GM12878 (cell line): ENCODE data around the gene C17orf50. TPM values are rescaled to one million over a fixed set of nuclear protein-coding genes. Genes with fewer than 3 reads are reported as not detected.
A peak's percentile ranks its signal among the peaks of the same experiment; 100 is the strongest.

Experiments used
- ATAC-seq: fragments of 200-7000 bp; cut with Tn5 transposase; 3 replicates; pipeline ENCODE4 v1.9.1; 2020; ENCODE audit warnings: mild to moderate bottlenecking, moderate library complexity
- BruUV-seq: library from RNA; stranded (reverse); fragments of 400-500 nt; replicated peaks from 2 replicates; lab custom pipeline; 2021; lab: Mats Ljungman, UMichigan
- CTCF ChIA-PET: fragments of 300-600 bp; sonication (Branson Sonifier 250); formaldehyde crosslinking; extraction: SDS; loops from one replicate; lab custom pipeline; 2021; ENCODE audit warnings: inconsistent platforms; lab: Yijun Ruan, JAX
- POLR2A ChIA-PET: fragments of 350-600 bp; formaldehyde crosslinking; extraction: SDS; loops from one replicate; lab custom pipeline; 2021; ENCODE audit warnings: inconsistent platforms; lab: Charles Lee
- RAD21 ChIA-PET: fragments of 300-600 bp; sonication (Branson Sonifier 250); formaldehyde crosslinking; loops from one replicate; lab custom pipeline; 2023; ENCODE audit warnings: antibody characterized with exemption; ENCODE audit not compliant: unreplicated experiment; lab: Charles Lee
- SMC1A ChIA-PET: fragments of 300-600 bp; sonication (Branson Sonifier 250); formaldehyde crosslinking; loops from one replicate; lab custom pipeline; 2023; ENCODE audit not compliant: unreplicated experiment, uncharacterized antibody; lab: Charles Lee
- DNase-seq: peaks from one replicate; pipeline ENCODE4 v3.0.0-alpha.2; 2011; ENCODE audit warnings: low read depth, low spot score
- FAIRE-seq: peaks from 3 replicates; lab custom pipeline; 2011; peaks lifted over from hg19 to GRCh38; lab: Jason Lieb, UNC
- H2AFZ ChIP-seq: 2 replicates; pipeline ENCODE4 v1.6.0; 2011; ENCODE audit warnings: low read depth, low read length, control low read depth; ENCODE audit not compliant: control insufficient read depth
- H3K27ac ChIP-seq: 2 replicates; pipeline ENCODE4 v1.5.1; 2011; ENCODE audit warnings: control low read depth; ENCODE audit not compliant: control insufficient read depth, insufficient read depth
- H3K27me3 ChIP-seq, 2 experiments: replicated peaks in 1 of 2; 2 replicates each; pipeline versions ENCODE4 v1.6.0 to v1.6.1; 2011; ENCODE audit warnings: low read length in 1 of 2; ENCODE audit not compliant: control insufficient read depth in 2 of 2, insufficient read depth in 2 of 2
- H3K36me3 ChIP-seq, 2 experiments: 2 replicates each; pipeline ENCODE4 v1.5.1; 2011; ENCODE audit warnings: low read length in 1 of 2; ENCODE audit not compliant: control insufficient read depth in 2 of 2, insufficient read depth in 2 of 2
- H3K4me1 ChIP-seq: 2 replicates; pipeline ENCODE4 v1.6.1; 2011; ENCODE audit warnings: mild to moderate bottlenecking, low read length, moderate library complexity, mixed read lengths; ENCODE audit not compliant: control insufficient read depth, insufficient read depth
- H3K4me2 ChIP-seq: 2 replicates; pipeline ENCODE4 v1.6.0; 2011; ENCODE audit warnings: control low read depth; ENCODE audit not compliant: control insufficient read depth, insufficient read depth
- H3K4me3 ChIP-seq: fragments of 200-600 bp; sonication (generic); 2 replicates; pipeline ENCODE4 v1.5.1; 2016
- H3K79me2 ChIP-seq: 2 replicates; pipeline ENCODE4 v1.6.0; 2011; ENCODE audit warnings: low read length; ENCODE audit not compliant: control insufficient read depth, insufficient read depth
- H3K9ac ChIP-seq: 2 replicates; pipeline ENCODE4 v1.8.0; 2011; ENCODE audit warnings: low read length, control low read depth, mixed read lengths; ENCODE audit not compliant: control insufficient read depth, insufficient read depth
- H3K9me3 ChIP-seq: replicated peaks from 3 replicates; pipeline ENCODE4 v1.5.1; 2011; ENCODE audit warnings: mild to moderate bottlenecking, low read length; ENCODE audit not compliant: control insufficient read depth, insufficient read depth
- H4K20me1 ChIP-seq: 2 replicates; pipeline ENCODE4 v1.6.0; 2011; ENCODE audit not compliant: control insufficient read depth, insufficient read depth
- ASH2L ChIP-seq: fragments of 300-600, 200-600 bp; sonication (generic); IDR thresholded peaks from 2 replicates; pipeline ENCODE4 v1.6.1; 2017; ENCODE audit warnings: low read depth, mild to moderate bottlenecking, borderline replicate concordance
- ETV6 ChIP-seq, 2 experiments: fragments of 450-650 bp in 1 of 2; IDR thresholded peaks in 1 of 2; conservative IDR thresholded peaks in 1 of 2; 2 replicates each; pipeline ENCODE4 v1.6.1; 2014; ENCODE audit warnings: antibody characterized with exemption in 1 of 2, borderline replicate concordance in 1 of 2, low read depth in 1 of 2, mild to moderate bottlenecking in 1 of 2, moderate library complexity in 1 of 2
- FOXK2 ChIP-seq: fragments of 450-650 bp; IDR thresholded peaks from 2 replicates; pipeline ENCODE4 v1.6.1; 2017; ENCODE audit warnings: mild to moderate bottlenecking, moderate library complexity
- HDAC6 ChIP-seq: fragments of 200-600 bp; sonication (generic); IDR thresholded peaks from one replicate; pipeline ENCODE4 v1.8.0; 2017; ENCODE audit warnings: antibody characterized with exemption; ENCODE audit not compliant: unreplicated experiment
- IKZF2 ChIP-seq, 2 experiments: fragments of 450-650 bp; IDR thresholded peaks; 2 replicates each; pipeline ENCODE4 v1.6.1; 2017; ENCODE audit warnings: mild to moderate bottlenecking in 2 of 2, moderate library complexity in 2 of 2
- IRF5 ChIP-seq: fragments of 450-650 bp; IDR thresholded peaks from 2 replicates; pipeline ENCODE4 v1.6.1; 2017; ENCODE audit warnings: borderline replicate concordance
- KLF5 ChIP-seq: fragments of 450-650 bp; IDR thresholded peaks from 2 replicates; pipeline ENCODE4 v1.6.1; 2014; ENCODE audit warnings: mild to moderate bottlenecking; ENCODE audit not compliant: partially characterized antibody
- MTA2 ChIP-seq: fragments of 450-650 bp; IDR thresholded peaks from 2 replicates; pipeline ENCODE4 v1.6.1; 2016; ENCODE audit warnings: low read depth, mild to moderate bottlenecking, moderate library complexity
- MYC ChIP-seq: IDR thresholded peaks from 2 replicates; pipeline ENCODE4 v1.6.1; 2011; ENCODE audit warnings: mild to moderate bottlenecking, low read length, moderate library complexity, inconsistent platforms; ENCODE audit not compliant: insufficient read depth, insufficient replicate concordance, insufficient read length, severe bottlenecking
- NR2C2 ChIP-seq: IDR thresholded peaks from 2 replicates; pipeline ENCODE4 v1.6.1; 2011; ENCODE audit warnings: borderline replicate concordance, low read depth; ENCODE audit not compliant: control insufficient read depth, insufficient read length
- PAX8 ChIP-seq: fragments of 450-650 bp; IDR thresholded peaks from 2 replicates; pipeline ENCODE4 v1.6.1; 2017; ENCODE audit warnings: mild to moderate bottlenecking, moderate library complexity
- PKNOX1 ChIP-seq: fragments of 450-650 bp; IDR thresholded peaks from 2 replicates; pipeline ENCODE4 v1.6.1; 2016; ENCODE audit warnings: mild to moderate bottlenecking
- RAD21 ChIP-seq: IDR thresholded peaks from 2 replicates; pipeline ENCODE4 v1.6.1; 2011; ENCODE audit warnings: mild to moderate bottlenecking, low read depth, low read length, moderate library complexity; ENCODE audit not compliant: insufficient read depth
- RAD51 ChIP-seq: fragments of 450-650 bp; IDR thresholded peaks from 2 replicates; pipeline ENCODE4 v1.6.1; 2016; ENCODE audit warnings: moderate library complexity, mild to moderate bottlenecking, inconsistent platforms
- RB1 ChIP-seq: fragments of 450-650 bp; formaldehyde crosslinking; IDR thresholded peaks from 2 replicates; pipeline ENCODE4 v1.6.1; 2017; ENCODE audit warnings: mild to moderate bottlenecking, borderline replicate concordance
- SMAD1 ChIP-seq: fragments of 450-650 bp; IDR thresholded peaks from 2 replicates; pipeline ENCODE4 v1.6.1; 2018; ENCODE audit warnings: mild to moderate bottlenecking, low read depth; ENCODE audit not compliant: partially characterized antibody
- TCF12 ChIP-seq: IDR thresholded peaks from 2 replicates; pipeline ENCODE4 v1.6.1; 2011; ENCODE audit warnings: low read depth, mild to moderate bottlenecking, low read length
- WGBS: methylation state at CpG from one replicate; pipeline ENCODE4 v1.1.6; 2016; ENCODE audit warnings: low lambda C conversion rate; ENCODE audit not compliant: insufficient replicate concordance, insufficient coverage; ENCODE audit errors: missing lambda C conversion rate; 5-methylcytosine and 5-hydroxymethylcytosine counted together
- in situ Hi-C: fragments of 300-500 bp; cut with MboI; formaldehyde crosslinking; loops from 9 replicates; pipeline ENCODE4 v1.14.3; 2018; ENCODE audit warnings: mixed read lengths
- intact Hi-C: fragments of 100-400 bp; cut with micrococcal nuclease; formaldehyde crosslinking; loops from one replicate; pipeline ENCODE4 v1.14.2; 2022; ENCODE audit not compliant: unreplicated experiment
- polyA plus RNA-seq, 11 experiments: library from polyadenylated mRNA; depleted of rRNA in 4 of 11; unstranded in 6 of 11; stranded (reverse) in 5 of 11; fragments of >200 nt; fragmentation: Nextera tagmentation in 4 of 11; fragmentation: Illumina TruSeq in 1 of 11; extraction: Ambion mirVana in 4 of 11; extraction: Trizol in 1 of 11; gene quantifications; 1 replicate in 1 of 11; 2 replicates in 10 of 11; pipeline versions ENCODE4 v1.2.1 to v1.2.3, GENCODE V29; 2011 to 2016; ENCODE audit warnings: inconsistent platforms in 2 of 11, missing spikeins in 2 of 11, low read depth in 1 of 11
- total RNA-seq, 4 experiments: library from RNA; depleted of rRNA in 3 of 4; stranded (reverse); fragments of >200 nt in 3 of 4; fragmentation: Illumina TruSeq in 1 of 4; extraction: Trizol in 1 of 4; gene quantifications; 2 replicates each; pipeline versions ENCODE4 v1.2.1 to v1.2.3, GENCODE V29; 2013 to 2021

Gene C17orf50
- total and polyA plus RNA-seq, 10 of the 15 experiments (the other 5 are each of a cell fraction or from before 2014, with no cell fraction given): 0.16 TPM; not detected in 9

- under 1% methylated on average over 64 of the region's 71 CpGs for WGBS
- DNase-seq (peak; percentile 97), FAIRE-seq (no peak), ATAC-seq (peak; percentile 96)
- Histone ChIP-seq H3K4me1 (peaks cover 4% of the 10 kb centered on the region), H3K36me3 (peaks cover 0 to 2% of the 10 kb centered on the region in 2 experiments; a peak in 1 of 4 replicates), H4K20me1 (peaks cover 2% of the 10 kb centered on the region; the same call in 1 of the 2 replicates), H3K9ac (peak within 1 kb of the TSS; percentile 84), H3K79me2 (peaks cover 49% of the 10 kb centered on the region), H3K4me2 (peak within 1 kb of the TSS; percentile 92), H3K27ac (peak within 1 kb of the TSS; percentile 94), H2AFZ (peak within 1 kb of the TSS; percentile 99), H3K27me3 (no peaks in the 10 kb centered on the region), H3K4me3 (peak within 1 kb of the TSS; percentile 80), H3K9me3 (no peaks in the 10 kb centered on the region)
- RAD21 ChIA-PET: interaction anchor here (0.6 to 3.2 kb wide), 14 partner anchors 21 to 677 kb away, joined by 3 to 50 read pairs (median 4); partner anchors contain the start of genes CCL5, PEX12 and RDM1
- in situ Hi-C loops: loop anchor here (5.0 kb wide), 1 partner anchor 42 kb away; no protein-coding TSS in a partner anchor
- POLR2A ChIA-PET: interaction anchor here (0.9 to 3.2 kb wide), 10 partner anchors 18 to 735 kb away, joined by 3 to 24 read pairs (median 4); partner anchors contain the start of genes GGNBP2 and PEX12
- no TSS peak for BruUV-seq
- SMC1A ChIA-PET: interaction anchor here (0.7 to 3.5 kb wide), 10 partner anchors 10 to 361 kb away, joined by 3 to 33 read pairs (median 4); partner anchors contain the start of genes CCL5 and SLFN13
- intact Hi-C loops: loop anchor here (2.0 kb wide), 1 partner anchor 42 kb away; no protein-coding TSS in a partner anchor
- CTCF ChIA-PET: interaction anchor here (0.7 to 11.6 kb wide), 22 partner anchors 8 to 676 kb away, joined by 3 to 220 read pairs (median 4); partner anchors contain the start of genes C17orf50 and SLFN12L
- TF ChIP-seq RAD51 (no peak), FOXK2 (peak; percentile 99), TCF12 (peak; percentile 65; the same call in 1 of the 2 replicates), ETV6 (conservative IDR thresholded peaks at IDR 0.05 in 1 of 2, IDR thresholded peaks at IDR 0.05 in 1 of 2; ENCODE audit: borderline replicate concordance in 1 of 2, low read depth in 1 of 2) (no peak), RAD21 (peak; percentile 34), NR2C2 (no peak), RB1 (peak; percentile 78; the same call in 1 of the 2 replicates), KLF5 (peak; percentile 100), MYC (no peak), IKZF2 (IDR thresholded peaks at IDR 0.05) (peak; percentile 66 to 76), PAX8 (no peak), ASH2L (peak; percentile 92; the same call in 1 of the 2 replicates), MTA2 (0 out of 2 replicates have a peak, but pooled peaks have one; percentile 55), IRF5 (no peak), SMAD1 (no peak), PKNOX1 (peak; percentile 71), HDAC6 (peak; percentile 48)
Measured at GRCh38 chr17:35808962-35809854, 48.5 kb downstream of the C17orf50 start, which contains the start of gene TAF15. TSS of gene TAF15 (plus strand) at chr17:35809484. CDS start at chr17:35809570, 86 bp downstream.
